ENCODE data around the gene ABCC12. TPM values are rescaled to one million over a fixed set of nuclear protein-coding genes. Genes with fewer than 3 reads are reported as not detected.

The ABCC12 gene
- total RNA-seq, 1 donor from 2014 or later = not detected

Other genes starting within 250 kb of the ABCC12 start
- gene LONP2, start 88.3 kb upstream of the ABCC12 start, total RNA-seq = 49.7 and 54.2 TPM in 2 replicates
- gene ABCC11, start 91.5 kb upstream of the ABCC12 start, total RNA-seq = 0.05 and 0.09 TPM in 2 replicates
- gene SIAH1, start 229.4 kb upstream of the ABCC12 start, total RNA-seq = 16.2 and 17.0 TPM in 2 replicates